Activated T-cell treated with anti-CD3 and anti-CD28 coated beads for 1 hour (primary cell): ENCODE measurements around the gene TCP10L.
A peak's percentile ranks its signal among the peaks of the same experiment; 100 is the strongest.
"Not testable (repeated sequence)": the region's sequence is repeated elsewhere in the genome, so short reads cannot be mapped to it uniquely, and the experiment has no call there.

Experiments used
- DNase-seq: peaks from one replicate; pipeline ENCODE4 v3.0.0-alpha.2; 2020; ENCODE audit warnings: low read depth

TCP10L gene

GRCh38 chr21:32585042-32585710 lies at the start of gene TCP10L:
Gene TCP10L (minus strand): TSS chr21:32585523. CDS start chr21:32584304, 1,219 bp downstream.
- DNase-seq = no peak

GRCh38 chr21:32626621-32627196 lies 41.4 kb upstream of the TCP10L start:
- DNase-seq = no peak

- not testable (repeated sequence) for DNase-seq
Observed at GRCh38 chr21:32618218-32618617, 32.9 kb upstream of the TCP10L start.

GRCh38 chr21:32613436-32614043 lies 28.2 kb upstream of the TCP10L start:
- DNase-seq = no peak

GRCh38 chr21:32612999-32613337 lies 27.6 kb upstream of the TCP10L start:
- no peak for DNase-seq

GRCh38 chr21:32612075-32612998 lies 27.0 kb upstream of the TCP10L start, which contains the start of gene CFAP298:
Gene CFAP298 (minus strand): TSS chr21:32612377. CDS start chr21:32612243, 134 bp downstream.
- DNase-seq = peak; percentile 77

GRCh38 chr21:32611471-32611997 lies 26.2 kb upstream of the TCP10L start:
- DNase-seq = no peak

- not testable (repeated sequence) for DNase-seq
Observed at GRCh38 chr21:32610940-32611339, 25.6 kb upstream of the TCP10L start.

GRCh38 chr21:32608851-32609250 lies 23.5 kb upstream of the TCP10L start:
- DNase-seq = no peak

- no peak for DNase-seq
Observed at GRCh38 chr21:32605469-32605868, 20.1 kb upstream of the TCP10L start.

- DNase-seq = no peak
Observed at GRCh38 chr21:32604464-32604863, 19.1 kb upstream of the TCP10L start.

GRCh38 chr21:32603131-32603530 lies 17.8 kb upstream of the TCP10L start:
- DNase-seq = no peak

GRCh38 chr21:32602099-32602498 lies 16.8 kb upstream of the TCP10L start:
- no peak for DNase-seq

GRCh38 chr21:32599526-32599925 lies 14.2 kb upstream of the TCP10L start:
- DNase-seq = no peak

GRCh38 chr21:32599091-32599490 lies 13.8 kb upstream of the TCP10L start:
- no peak for DNase-seq

- DNase-seq = no peak
Observed at GRCh38 chr21:32597205-32597604, 11.9 kb upstream of the TCP10L start.

GRCh38 chr21:32595431-32595830 lies 10.1 kb upstream of the TCP10L start:
- DNase-seq = no peak

GRCh38 chr21:32593690-32594089 lies 8.4 kb upstream of the TCP10L start:
- DNase-seq = no peak

GRCh38 chr21:32592929-32593502 lies 7.7 kb upstream of the TCP10L start:
- DNase-seq = no peak

GRCh38 chr21:32590130-32590529 lies 4.8 kb upstream of the TCP10L start:
- no peak for DNase-seq

GRCh38 chr21:32587651-32588050 lies 2.3 kb upstream of the TCP10L start:
- DNase-seq = no peak

GRCh38 chr21:32587120-32587519 lies 1.8 kb upstream of the TCP10L start:
- DNase-seq = no peak
